ENCODE measurements around the gene FMO2. TPM values are rescaled to one million over a fixed set of nuclear protein-coding genes. Genes with fewer than 3 reads are reported as not detected.

FMO2 gene
- total and polyA plus RNA-seq, 2 of the 8 experiments (the other 6 are each of a cell fraction or from before 2014, with no cell fraction given), result not detected

- Histone ChIP-seq H4K20me1 (replicated peaks in 1 of 2; ENCODE audit: control insufficient read depth in 1 of 2, insufficient read depth in 2 of 2, low read length in 2 of 2) (no peaks in the 10 kb centered on the region), H2BK20ac (ENCODE audit: low read length) (no peak overlapping the region), H3K4me3 (ENCODE audit: extremely low read depth in 1 of 4, insufficient read depth in 2 of 4, low read depth in 3 of 4, low read length in 4 of 4) (no peak overlapping the region), H3K23me2 (ENCODE audit: low read depth, low read length) (no peaks in the 10 kb centered on the region), H3K27ac (ENCODE audit: low read depth, low read length) (no peak overlapping the region), H2BK120ac (replicated peaks; ENCODE audit: low read depth, low read length) (no peak overlapping the region), H3K9me3 (ENCODE audit: insufficient read depth in 2 of 2, low read depth in 1 of 2, low read length in 1 of 2) (no peaks in the 10 kb centered on the region), H3K23ac (ENCODE audit: insufficient read length) (no peak overlapping the region), H3K56ac (replicated peaks; ENCODE audit: insufficient read length, low read depth, low read length) (no peak overlapping the region), H2BK12ac (ENCODE audit: low read depth, low read length) (no peak overlapping the region), H3K4me1 (replicated peaks in 1 of 4; ENCODE audit: control insufficient read depth in 3 of 4, insufficient read depth in 4 of 4, low read length in 3 of 4) (peaks cover 0 to 6% (median 0%) of the 10 kb centered on the region in 4 experiments; a peak in 1 of 7 replicates), H3K4me2 (ENCODE audit: insufficient read depth in 1 of 2, low read depth in 2 of 2, low read length in 2 of 2) (no peak overlapping the region), H3K4ac (replicated peaks; ENCODE audit: insufficient read length, low read depth, low read length) (no peak overlapping the region), H4K5ac (ENCODE audit: insufficient read length, low read depth, low read length) (no peak overlapping the region), H2BK5ac (ENCODE audit: low read depth, low read length) (no peak overlapping the region), H2BK15ac (ENCODE audit: low read length) (no peak overlapping the region), H4K91ac (replicated peaks; ENCODE audit: insufficient read length, low read length) (no peak overlapping the region), H4K8ac (ENCODE audit: extremely low read depth, insufficient read depth, low read length) (no peak overlapping the region), H3K9ac (replicated peaks in 1 of 4; ENCODE audit: extremely low read depth in 1 of 4, low read depth in 3 of 4, low read length in 3 of 4) (no peak overlapping the region), H3K79me2 (ENCODE audit: control insufficient read depth in 1 of 2, insufficient read depth in 2 of 2, low read length in 2 of 2) (no peaks in the 10 kb centered on the region), H3K14ac (ENCODE audit: insufficient read length) (no peak overlapping the region), H3K27me3 (replicated peaks in 1 of 4; ENCODE audit: control insufficient read depth in 3 of 4, extremely low read depth in 1 of 4, insufficient read depth in 3 of 4, low read length in 3 of 4) (no peaks in the 10 kb centered on the region), H2AFZ (ENCODE audit: low read length) (no peak overlapping the region), H3K79me1 (ENCODE audit: low read depth, low read length) (no peaks in the 10 kb centered on the region), H3K36me3 (ENCODE audit: control insufficient read depth in 2 of 4, insufficient read depth in 4 of 4, low read length in 3 of 4) (no peaks in the 10 kb centered on the region), H3K18ac (ENCODE audit: extremely low read depth, low read length) (no peak overlapping the region), H2AK5ac (ENCODE audit: low read depth, low read length) (no peak overlapping the region)
- ChIA-PET CTCF (ENCODE audit: partially characterized antibody) (interaction anchor here (1.2 to 2.9 kb wide), 2 partner anchors 9 to 87 kb away, joined by 4 to 20 read pairs; no protein-coding TSS in a partner anchor), POLR2A (ENCODE audit: partially characterized antibody) (no interaction called here)
- 94% methylated on average over 5 of the region's 5 CpGs; no CpG with 5 or more reads in 1 of the 2 experiments for WGBS, 2 experiments (ENCODE audit: extremely low coverage in 1 of 2, insufficient coverage in 1 of 2, insufficient read length in 1 of 2, insufficient replicate concordance in 2 of 2, low coverage in 1 of 2, low lambda C conversion rate in 2 of 2, missing lambda C conversion rate in 1 of 2)
- FAIRE-seq (no peak), DNase-seq (ENCODE audit: low read depth in 1 of 2, low spot score in 2 of 2) (no peak)
- no peak for TF ChIP-seq JUND (IDR thresholded peaks at IDR 0.05; ENCODE audit: low read length)
Measured at GRCh38 chr1:171140401-171140800, 44.7 kb upstream of the FMO2 start.

Data from H1 (cell line).